TTC549 (cell line): Measurements from ENCODE around the gene MYCL.
"Not testable (repeated sequence)": the region's sequence is repeated elsewhere in the genome, so short reads cannot be mapped to it uniquely, and the experiment has no call there.

Experiments
- FAIRE-seq: peaks from 2 replicates; lab custom pipeline; 2012; peaks lifted over from hg19 to GRCh38; lab: Jason Lieb, UNC

MYCL gene

GRCh38 chr1:39890273-39890672 is 11.4 kb downstream of the MYCL start:
- no peak for FAIRE-seq

- FAIRE-seq: no peak
Observed at GRCh38 chr1:39886757-39887231, 14.9 kb downstream of the MYCL start.

GRCh38 chr1:39885516-39885915 is 16.2 kb downstream of the MYCL start:
- FAIRE-seq: no peak

- FAIRE-seq: no peak
Observed at GRCh38 chr1:39882152-39882551, 19.6 kb downstream of the MYCL start.

- FAIRE-seq: no peak
Observed at GRCh38 chr1:39877980-39878956, 23.4 kb downstream of the MYCL start.

GRCh38 chr1:39877231-39877778 is 24.4 kb downstream of the MYCL start:
- no peak for FAIRE-seq

GRCh38 chr1:39876144-39876543 is 25.6 kb downstream of the MYCL start:
- no peak for FAIRE-seq

- no peak for FAIRE-seq
Observed at GRCh38 chr1:39872698-39873097, 29.0 kb downstream of the MYCL start.

- no peak for FAIRE-seq
Observed at GRCh38 chr1:39871796-39872195, 29.9 kb downstream of the MYCL start.

GRCh38 chr1:39871043-39871442 is 30.7 kb downstream of the MYCL start:
- not testable (repeated sequence) for FAIRE-seq

GRCh38 chr1:39869538-39870112 is 32.1 kb downstream of the MYCL start:
- FAIRE-seq: not testable (repeated sequence)

GRCh38 chr1:39866767-39867166 is 35.0 kb downstream of the MYCL start:
- FAIRE-seq: no peak

- FAIRE-seq: no peak
Observed at GRCh38 chr1:39865762-39866161, 36.0 kb downstream of the MYCL start.

- no peak for FAIRE-seq
Observed at GRCh38 chr1:39863177-39863576, 38.5 kb downstream of the MYCL start.

GRCh38 chr1:39861003-39861402 is 40.7 kb downstream of the MYCL start:
- no peak for FAIRE-seq

- FAIRE-seq: no peak
Observed at GRCh38 chr1:39859859-39860812, 41.6 kb downstream of the MYCL start.

GRCh38 chr1:39858315-39858714 is 43.4 kb downstream of the MYCL start:
- no peak for FAIRE-seq

GRCh38 chr1:39857126-39857878 is 44.4 kb downstream of the MYCL start:
- FAIRE-seq: no peak

GRCh38 chr1:39854738-39855137 is 47.0 kb downstream of the MYCL start:
- no peak for FAIRE-seq

GRCh38 chr1:39854314-39854713 is 47.4 kb downstream of the MYCL start:
- FAIRE-seq: no peak

- no peak for FAIRE-seq
Observed at GRCh38 chr1:39852876-39853275, 48.8 kb downstream of the MYCL start.
